Ovary (tissue), 9 donors: ENCODE data around the gene TNRC6C. TPM values are rescaled to one million over a fixed set of nuclear protein-coding genes. Genes with fewer than 3 reads are reported as not detected.
A peak's percentile ranks its signal among the peaks of the same experiment; 100 is the strongest.

Source experiments
- DNase-seq, 5 donors: peaks; one replicate each; pipeline ENCODE4 v3.0.0-alpha.2; 2019 to 2020
- H3K27ac ChIP-seq, 2 donors: fragments of 200-600 bp; one replicate each; pipeline versions ENCODE4 v1.5.1 to v1.8.0; 2019 to 2022
- H3K27me3 ChIP-seq: fragments of 200-600 bp; one replicate; pipeline ENCODE4 v1.8.0; 2022
- H3K36me3 ChIP-seq: fragments of 200-600 bp; sonication (generic); one replicate; pipeline ENCODE4 v1.5.1; 2019
- H3K4me1 ChIP-seq: one replicate; pipeline ENCODE4 v1.8.1; 2013; ENCODE audit warnings: mild to moderate bottlenecking, moderate library complexity; ENCODE audit not compliant: insufficient read depth
- H3K4me3 ChIP-seq: fragments of 200-600 bp; sonication (generic); one replicate; pipeline ENCODE4 v1.5.1; 2017
- H3K9me3 ChIP-seq, 2 donors: fragments of 200-600 bp in 1 of 2; sonication (generic) in 1 of 2; one replicate each; pipeline versions ENCODE4 v1.5.1 to v1.8.1; 2013 to 2019; ENCODE audit warnings: mild to moderate bottlenecking in 1 of 2, moderate library complexity in 1 of 2
- CTCF ChIP-seq, 3 donors: fragments of 450-650 bp in 2 of 3; fragments of 200-600 bp in 1 of 3; IDR thresholded peaks; one replicate each; pipeline versions ENCODE4 v1.5.1 to v1.8.0; 2016 to 2022; ENCODE audit warnings: antibody characterized with exemption in 3 of 3, mild to moderate bottlenecking in 1 of 3
- EP300 ChIP-seq: sonication (generic); formaldehyde crosslinking; IDR thresholded peaks from one replicate; pipeline ENCODE4 v1.6.1; 2017; ENCODE audit warnings: antibody characterized with exemption
- POLR2A ChIP-seq: fragments of 450-650 bp; IDR thresholded peaks from one replicate; pipeline ENCODE4 v1.6.1; 2017; ENCODE audit warnings: antibody characterized with exemption, mild to moderate bottlenecking, moderate library complexity
- WGBS, 3 donors: extraction: QIAGEN DNeasy Blood & Tissue Kit in 1 of 3; methylation state at CpG; one replicate each; pipeline versions ENCODE4 v1.1.5 to v1.1.7; 2013 to 2017; 5-methylcytosine and 5-hydroxymethylcytosine counted together
- intact Hi-C, 4 donors: fragments of 100-400 bp; cut with DNase I; formaldehyde crosslinking; loops; one replicate each; pipeline versions ENCODE4 v1.11.0 to v1.15.1; 2022 to 2023
- polyA plus RNA-seq, 2 donors: library from polyadenylated mRNA; stranded (reverse); fragments of 200-250 nt in 1 of 2; fragments of 350-450 nt in 1 of 2; fragmentation: Illumina TruSeq in 1 of 2; extraction: RNeasy Lipid Tissue Mini Kit (QIAGEN cat#74804) in 1 of 2; gene quantifications; one replicate each; pipeline ENCODE4 v1.2.3, GENCODE V29; 2013 to 2014
- total RNA-seq, 7 donors: library from RNA; depleted of rRNA in 2 of 7; stranded (reverse); fragments of >200 nt in 2 of 7; fragmentation: NEBNext Ultra II Directional in 3 of 7; extraction: Animal tissue kit (Norgen Biotek cat#: 25700) in 3 of 7; gene quantifications; one replicate each; pipeline versions ENCODE4 v1.1.0 to v1.2.4, GENCODE V29; 2016 to 2023
- donor health status: DM: no; HTN: no; CAD: no; lungs with moderate emphysema.
- donor health status: DM: no; HTN: no; CAD: no.
- donor health status: Bipolar disorder and iron deficiency.
- donor health status: DM: yes; HTN: yes; CAD: no.
- donor health status: DM: no; HTN: no; CAD: no.
- donor health status: DM: yes; HTN: yes; CAD: no.

Gene TNRC6C
- total and polyA plus RNA-seq, 9 donors = 8.7 to 45.3 (median 32.5) TPM

DNA sequence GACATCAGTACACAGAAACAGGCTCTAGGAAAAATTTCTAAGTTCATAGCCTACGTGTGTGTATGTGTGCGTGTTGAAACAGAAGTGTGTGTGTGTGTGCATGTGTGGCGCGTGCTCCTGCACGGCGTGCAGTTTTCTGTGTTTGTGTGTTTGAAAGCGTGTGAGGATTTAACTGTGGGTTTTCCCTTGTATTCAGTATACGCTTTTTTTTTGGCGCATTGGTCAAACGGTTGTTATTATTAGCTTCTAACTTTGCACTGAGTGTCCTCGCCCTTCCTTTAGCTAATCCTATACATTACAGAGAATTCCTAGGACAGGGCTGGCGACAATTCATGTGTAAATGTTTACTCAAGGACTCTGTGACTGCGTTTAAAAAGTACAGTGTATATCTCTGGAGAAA lies 147.0 kb downstream of the TNRC6C start:
- intact Hi-C loops = no loop called here
- H3K9me3 ChIP-seq = no peaks in the 10 kb centered on the region
- H3K4me1 ChIP-seq = no peaks in the 10 kb centered on the region
- H3K36me3 ChIP-seq = no peaks in the 10 kb centered on the region
- TF ChIP-seq EP300 = no peak
- TF ChIP-seq POLR2A = no peak
- no peak for TF ChIP-seq CTCF (IDR thresholded peaks at IDR 0.05)
- H3K27ac ChIP-seq = no peak overlapping the region
- no peaks in the 10 kb centered on the region for H3K27me3 ChIP-seq
- no peak overlapping the region for H3K4me3 ChIP-seq
- DNase-seq = no peak
- WGBS, 3 donors = 88 to 89% (median 89%) methylated on average over 13 of the region's 13 CpGs

DNA sequence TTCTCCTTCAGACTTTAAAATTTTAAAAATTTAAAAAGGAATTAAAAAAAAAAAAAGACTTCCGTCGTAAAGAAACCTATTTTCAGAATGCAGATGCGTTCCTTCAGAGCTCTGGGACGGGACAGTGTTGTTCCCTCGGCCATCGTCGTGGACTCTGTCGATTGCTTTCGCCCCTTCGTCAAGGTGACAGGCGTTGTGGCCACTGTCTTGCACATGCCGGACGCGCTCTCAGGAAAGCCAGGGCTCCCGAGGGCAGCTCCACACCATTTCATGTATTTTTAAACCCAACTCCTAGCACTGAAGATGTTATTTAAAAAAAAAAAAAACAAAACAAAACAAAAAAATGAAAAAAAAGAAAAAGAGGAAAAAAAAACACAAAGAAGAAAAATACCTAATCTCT lies 147.7 kb downstream of the TNRC6C start:
- Histone ChIP-seq H3K4me1 (no peaks in the 10 kb centered on the region), H3K27ac (no peak overlapping the region), H3K27me3 (no peaks in the 10 kb centered on the region), H3K9me3 (no peaks in the 10 kb centered on the region), H3K36me3 (no peaks in the 10 kb centered on the region), H3K4me3 (no peak overlapping the region)
- no peak for DNase-seq
- 83 to 87% (median 84%) methylated on average over 15 of the region's 15 CpGs for WGBS, 3 donors
- no peak for TF ChIP-seq POLR2A
- intact Hi-C loops = no loop called here

DNA sequence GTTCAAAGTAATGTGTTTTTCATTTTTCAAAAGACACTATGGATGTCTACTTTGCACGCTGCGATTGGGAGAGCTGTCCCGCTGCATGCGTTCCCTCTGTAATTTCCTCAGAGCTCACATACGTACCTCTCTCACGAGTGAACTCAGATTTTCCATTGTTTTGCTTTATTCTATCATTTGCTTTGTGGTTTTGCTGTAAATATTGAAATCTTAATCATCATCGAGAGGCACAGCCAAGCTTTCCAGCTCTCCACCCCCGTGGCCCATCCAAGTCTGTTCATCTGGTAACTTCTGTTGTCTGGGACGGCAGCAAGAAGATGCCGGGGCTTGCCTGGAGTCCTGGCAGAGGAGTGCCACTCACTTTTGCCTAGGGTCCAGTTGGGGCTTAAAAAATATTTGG lies 149.0 kb downstream of the TNRC6C start:
- Histone ChIP-seq H3K9me3 (no peaks in the 10 kb centered on the region), H3K27ac (no peak overlapping the region), H3K36me3 (no peaks in the 10 kb centered on the region), H3K4me1 (no peaks in the 10 kb centered on the region), H3K4me3 (no peak overlapping the region), H3K27me3 (no peaks in the 10 kb centered on the region)
- WGBS, 3 donors = 35 to 47% (median 36%) methylated on average over 10 of the region's 10 CpGs
- peak in 1 of 5 donors; percentile 39 for DNase-seq
- intact Hi-C loops = no loop called here
- TF ChIP-seq POLR2A (no peak), EP300 (no peak), CTCF (IDR thresholded peaks at IDR 0.05) (no peak)

GRCh38 chr17:78107976-78108725 lies 149.6 kb downstream of the TNRC6C start:
- H3K36me3 ChIP-seq = no peaks in the 10 kb centered on the region
- no peak for DNase-seq
- WGBS, 3 donors = 88 to 92% (median 91%) methylated on average over 21 of the region's 21 CpGs
- peak overlapping the region in 1 of 2 donors; percentile 25 for H3K27ac ChIP-seq
- no peaks in the 10 kb centered on the region for H3K4me1 ChIP-seq
- no peaks in the 10 kb centered on the region for H3K9me3 ChIP-seq
- intact Hi-C loops = no loop called here
- H3K4me3 ChIP-seq = no peak overlapping the region
- no peaks in the 10 kb centered on the region for H3K27me3 ChIP-seq
- TF ChIP-seq POLR2A = no peak
- TF ChIP-seq CTCF (IDR thresholded peaks at IDR 0.05) = no peak
- no peak for TF ChIP-seq EP300

DNA sequence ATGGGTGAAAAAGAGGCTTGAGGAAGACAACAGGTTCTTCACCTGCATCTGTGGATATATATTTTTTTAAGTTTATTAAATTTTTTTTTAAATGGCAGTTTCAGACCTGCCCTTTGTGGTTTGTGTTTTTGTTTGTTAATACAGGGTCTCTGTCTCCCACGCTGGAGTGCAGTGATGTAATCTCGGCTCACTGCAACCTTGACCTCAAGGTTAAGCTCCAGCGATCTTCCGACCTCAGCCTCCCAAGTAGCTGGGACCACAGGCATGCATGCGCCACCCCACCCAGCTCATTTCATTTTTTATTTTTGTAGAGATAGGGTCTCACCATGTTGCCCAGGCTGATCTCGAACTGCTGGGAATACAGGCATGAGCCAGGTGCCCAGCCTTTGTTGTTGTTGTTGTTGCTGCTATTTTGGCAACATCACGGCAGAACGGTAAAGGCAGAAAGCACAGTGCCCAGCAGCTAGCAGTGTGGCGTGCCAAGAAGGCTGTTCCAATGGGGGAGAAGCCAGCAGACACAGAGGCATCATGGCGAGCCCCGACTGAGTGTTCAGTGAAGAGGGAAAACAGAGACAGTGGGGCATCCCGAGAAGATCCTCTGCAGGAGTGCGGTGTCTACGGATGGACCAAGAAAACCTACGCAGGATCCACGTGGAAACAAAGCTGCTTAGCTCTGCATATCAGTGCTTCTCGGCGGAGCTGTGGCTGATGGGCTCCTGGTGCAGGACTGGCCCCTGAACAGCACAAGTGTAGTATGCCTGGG lies 150.4 kb downstream of the TNRC6C start:
- intact Hi-C loops = no loop called here
- Histone ChIP-seq H3K4me3 (no peak overlapping the region), H3K27ac (no peak overlapping the region), H3K36me3 (no peaks in the 10 kb centered on the region), H3K4me1 (no peaks in the 10 kb centered on the region), H3K9me3 (no peaks in the 10 kb centered on the region), H3K27me3 (no peaks in the 10 kb centered on the region)
- TF ChIP-seq POLR2A (no peak), CTCF (IDR thresholded peaks at IDR 0.05) (no peak), EP300 (no peak)
- peak in 1 of 5 donors; percentile 43 for DNase-seq
- WGBS, 3 donors = 50 to 66% (median 65%) methylated on average over 18 of the region's 18 CpGs
